ENCODE data around the gene OBP2B.
A peak's percentile ranks its signal among the peaks of the same experiment; 100 is the strongest.
"Not testable (repeated sequence)": the region's sequence is repeated elsewhere in the genome, so short reads cannot be mapped to it uniquely, and the experiment has no call there.

Gene OBP2B

GRCh38 chr9:133238272-133238850 is 29.3 kb upstream of the OBP2B start:
- peak; percentile 39 to 73 for DNase-seq

- no peak for DNase-seq
These were observed 28.1 kb upstream of the OBP2B start for GRCh38 chr9:133237035-133237731.

GRCh38 chr9:133236291-133237034 is 27.4 kb upstream of the OBP2B start:
- DNase-seq = not testable (repeated sequence)

- DNase-seq = no peak
These were observed 26.6 kb upstream of the OBP2B start for GRCh38 chr9:133235549-133236222.

GRCh38 chr9:133234577-133235322 is 25.7 kb upstream of the OBP2B start:
- DNase-seq = no peak

- DNase-seq = no peak
These were observed 24.8 kb upstream of the OBP2B start for GRCh38 chr9:133233681-133234432.

GRCh38 chr9:133231934-133232568 is 23.0 kb upstream of the OBP2B start:
- not testable (repeated sequence) for DNase-seq

GRCh38 chr9:133230514-133230913 is 21.5 kb upstream of the OBP2B start:
- DNase-seq = not testable (repeated sequence)

- no peak for DNase-seq
These were observed 21.0 kb upstream of the OBP2B start for GRCh38 chr9:133230093-133230492.

GRCh38 chr9:133228474-133229193 is 19.6 kb upstream of the OBP2B start:
- not testable (repeated sequence) for DNase-seq

- not testable (repeated sequence) for DNase-seq
These were observed 18.9 kb upstream of the OBP2B start for GRCh38 chr9:133227996-133228395.

GRCh38 chr9:133227242-133227860 is 18.3 kb upstream of the OBP2B start:
- DNase-seq = no peak

- DNase-seq = no peak
These were observed 17.4 kb upstream of the OBP2B start for GRCh38 chr9:133226219-133227171.

GRCh38 chr9:133225171-133226011 is 16.3 kb upstream of the OBP2B start:
- no peak for DNase-seq

- DNase-seq = no peak
These were observed 15.7 kb upstream of the OBP2B start for GRCh38 chr9:133224762-133225161.

GRCh38 chr9:133223159-133223756 is 14.2 kb upstream of the OBP2B start:
- DNase-seq = not testable (repeated sequence)

GRCh38 chr9:133221994-133222393 is 12.9 kb upstream of the OBP2B start:
- not testable (repeated sequence) for DNase-seq

Measured in CD4-positive, alpha-beta T cell treated with Interferon alpha-2 for 1 hour (primary cell).